Tibial artery (tissue), 4 donors: Measurements from ENCODE around the gene RASAL1.

ENCODE experiments used
- DNase-seq, 2 donors: peaks; one replicate each; pipeline ENCODE4 v3.0.0-alpha.2; 2019
- H3K27ac ChIP-seq, 2 donors: fragments of 200-600 bp; sonication (generic) in 1 of 2; 1 replicate in 1 of 2; 2 replicates in 1 of 2; pipeline ENCODE4 v1.5.1; 2018 to 2019; ENCODE audit warnings: mild to moderate bottlenecking in 1 of 2
- H3K27me3 ChIP-seq, 2 donors: fragments of 200-600 bp; sonication (generic) in 1 of 2; one replicate each; pipeline versions ENCODE4 v1.5.1 to v1.6.0; 2016 to 2019
- H3K36me3 ChIP-seq, 3 donors: fragments of 200-600 bp; sonication (generic) in 2 of 3; one replicate each; pipeline ENCODE4 v1.5.1; 2016 to 2019; ENCODE audit warnings: mild to moderate bottlenecking in 2 of 3
- H3K4me1 ChIP-seq, 4 donors: fragments of 200-600 bp; sonication (generic) in 2 of 4; 1 replicate in 3 of 4; 2 replicates in 1 of 4; pipeline ENCODE4 v1.5.1; 2016 to 2019
- H3K4me3 ChIP-seq, 2 donors: fragments of 200-600 bp; sonication (generic) in 1 of 2; 1 replicate in 1 of 2; 2 replicates in 1 of 2; pipeline ENCODE4 v1.5.1; 2018 to 2019; ENCODE audit warnings: mild to moderate bottlenecking in 2 of 2
- H3K9me3 ChIP-seq, 3 donors: fragments of 200-600 bp; sonication (generic) in 1 of 3; one replicate each; pipeline ENCODE4 v1.5.1; 2016 to 2019
- intact Hi-C: fragments of 100-400 bp; cut with DNase I; formaldehyde crosslinking; loops from one replicate; pipeline ENCODE4 v1.15.0; 2023; ENCODE audit warnings: low total_unique reads
- TF ChIP-seq, protein P1 (sequence below), 2 experiments: fragments of 200-600 bp in 1 of 2; fragments of 450-650 bp in 1 of 2; IDR thresholded peaks; one replicate each; pipeline ENCODE4 v1.5.1; 2017 to 2019; ENCODE audit warnings: antibody characterized with exemption in 2 of 2, mild to moderate bottlenecking in 1 of 2, moderate library complexity in 1 of 2

The RASAL1 gene

DNA sequence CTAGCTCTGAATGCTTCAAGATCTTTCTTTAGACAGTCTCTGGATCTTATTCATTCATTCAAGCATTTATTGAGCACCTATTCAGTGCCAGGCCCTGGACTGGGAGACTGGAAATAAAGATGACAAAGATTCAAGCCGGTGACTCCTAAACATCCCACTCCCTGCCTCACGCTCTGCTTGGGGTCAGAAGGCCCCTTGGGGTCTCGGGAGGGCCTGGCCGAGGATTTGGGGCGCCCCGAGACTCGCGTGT is 79.3 kb downstream of the RASAL1 start:
- intact Hi-C loops, result no loop called here
- H3K4me1 ChIP-seq, result peaks cover 0 to 12% (median 12%) of the 10 kb centered on the region in 4 donors
- no peak for DNase-seq
- no peaks in the 10 kb centered on the region for H3K9me3 ChIP-seq
- H3K27ac ChIP-seq, result no peak overlapping the region
- peaks cover 0 to 77% of the 10 kb centered on the region in 2 donors for H3K27me3 ChIP-seq
- peak overlapping the region; percentile 31 to 48 for H3K4me3 ChIP-seq
- TF ChIP-seq, protein P1, sequence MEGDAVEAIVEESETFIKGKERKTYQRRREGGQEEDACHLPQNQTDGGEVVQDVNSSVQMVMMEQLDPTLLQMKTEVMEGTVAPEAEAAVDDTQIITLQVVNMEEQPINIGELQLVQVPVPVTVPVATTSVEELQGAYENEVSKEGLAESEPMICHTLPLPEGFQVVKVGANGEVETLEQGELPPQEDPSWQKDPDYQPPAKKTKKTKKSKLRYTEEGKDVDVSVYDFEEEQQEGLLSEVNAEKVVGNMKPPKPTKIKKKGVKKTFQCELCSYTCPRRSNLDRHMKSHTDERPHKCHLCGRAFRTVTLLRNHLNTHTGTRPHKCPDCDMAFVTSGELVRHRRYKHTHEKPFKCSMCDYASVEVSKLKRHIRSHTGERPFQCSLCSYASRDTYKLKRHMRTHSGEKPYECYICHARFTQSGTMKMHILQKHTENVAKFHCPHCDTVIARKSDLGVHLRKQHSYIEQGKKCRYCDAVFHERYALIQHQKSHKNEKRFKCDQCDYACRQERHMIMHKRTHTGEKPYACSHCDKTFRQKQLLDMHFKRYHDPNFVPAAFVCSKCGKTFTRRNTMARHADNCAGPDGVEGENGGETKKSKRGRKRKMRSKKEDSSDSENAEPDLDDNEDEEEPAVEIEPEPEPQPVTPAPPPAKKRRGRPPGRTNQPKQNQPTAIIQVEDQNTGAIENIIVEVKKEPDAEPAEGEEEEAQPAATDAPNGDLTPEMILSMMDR (IDR thresholded peaks at IDR 0.05), result no peak
- no peaks in the 10 kb centered on the region for H3K36me3 ChIP-seq

DNA sequence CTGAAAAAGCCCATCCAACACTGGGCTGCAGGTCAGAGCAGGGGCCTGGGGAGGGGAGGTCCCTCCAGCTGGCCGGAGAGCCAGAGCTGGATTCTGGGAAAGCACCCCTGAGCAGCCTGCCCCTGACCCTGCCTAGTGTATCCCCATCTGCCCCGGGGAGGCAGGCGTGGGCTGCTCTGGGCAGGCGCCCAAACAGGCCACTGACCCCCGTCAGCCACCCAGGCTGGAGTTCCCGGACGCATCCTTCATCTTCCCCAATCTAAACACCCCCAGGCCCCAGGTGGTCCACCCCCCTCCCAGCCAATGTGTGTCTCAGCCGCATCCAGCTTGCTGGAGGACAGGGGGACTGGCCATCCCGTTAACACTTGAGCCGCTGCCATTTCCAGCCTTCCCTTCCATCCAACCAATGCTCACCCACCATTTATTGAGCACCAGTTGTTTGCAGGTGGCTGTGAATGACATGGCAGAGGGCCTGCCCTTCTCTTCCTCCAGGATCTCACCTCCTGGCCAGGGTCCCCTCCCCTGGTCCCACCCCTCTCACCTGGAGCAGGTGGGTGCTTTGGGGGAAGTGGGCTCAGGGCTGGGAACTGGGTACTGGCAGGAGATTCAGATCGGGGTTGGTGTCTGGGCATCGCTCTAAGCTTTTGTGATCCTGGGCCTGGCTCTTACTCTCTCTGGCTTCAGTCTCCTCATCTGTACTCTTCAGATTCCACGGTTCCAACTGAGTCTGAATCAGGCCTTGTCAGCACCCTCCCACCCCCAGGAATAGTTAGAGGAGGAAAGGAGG is 79.8 kb downstream of the RASAL1 start:
- Histone ChIP-seq H3K27me3 (peaks cover 0 to 72% of the 10 kb centered on the region in 2 donors), H3K9me3 (no peaks in the 10 kb centered on the region), H3K4me1 (peaks cover 0 to 12% (median 12%) of the 10 kb centered on the region in 4 donors), H3K4me3 (no peak overlapping the region), H3K27ac (no peak overlapping the region), H3K36me3 (no peaks in the 10 kb centered on the region)
- DNase-seq, result no peak
- TF ChIP-seq, protein P1 (IDR thresholded peaks at IDR 0.05), result no peak
- intact Hi-C loops, result no loop called here

- no peak for DNase-seq
- H3K27ac ChIP-seq, result no peak overlapping the region
- peaks cover 0 to 12% (median 12%) of the 10 kb centered on the region in 4 donors for H3K4me1 ChIP-seq
- no peaks in the 10 kb centered on the region for H3K36me3 ChIP-seq
- peaks cover 0 to 71% of the 10 kb centered on the region in 2 donors for H3K27me3 ChIP-seq
- TF ChIP-seq, protein P1 (IDR thresholded peaks at IDR 0.05), result no peak
- no peak overlapping the region for H3K4me3 ChIP-seq
- intact Hi-C loops, result loop anchor here (5.0 kb wide), 1 partner anchor 107 kb away; no protein-coding TSS in a partner anchor
- H3K9me3 ChIP-seq, result no peaks in the 10 kb centered on the region
These were observed 80.5 kb downstream of the RASAL1 start for GRCh38 chr12:113054948-113055486.

GRCh38 chr12:113052326-113052725 is 83.2 kb downstream of the RASAL1 start:
- no peaks in the 10 kb centered on the region for H3K9me3 ChIP-seq
- no peak for DNase-seq
- TF ChIP-seq, protein P1 (IDR thresholded peaks at IDR 0.05), result no peak
- intact Hi-C loops, result loop anchor here (5.0 kb wide), 1 partner anchor 110 kb away; no protein-coding TSS in a partner anchor
- H3K36me3 ChIP-seq, result no peaks in the 10 kb centered on the region
- H3K27ac ChIP-seq, result no peak overlapping the region
- H3K4me3 ChIP-seq, result no peak overlapping the region
- H3K4me1 ChIP-seq, result peaks cover 0 to 10% (median 10%) of the 10 kb centered on the region in 4 donors
- peaks cover 0 to 53% of the 10 kb centered on the region in 2 donors for H3K27me3 ChIP-seq

- H3K4me1 ChIP-seq, result peaks cover 0 to 4% (median 4%) of the 10 kb centered on the region in 4 donors
- TF ChIP-seq, protein P1 (IDR thresholded peaks at IDR 0.05), result no peak
- H3K36me3 ChIP-seq, result no peaks in the 10 kb centered on the region
- intact Hi-C loops, result loop anchor here (5.0 kb wide), 1 partner anchor 111 kb away; no protein-coding TSS in a partner anchor
- no peak for DNase-seq
- H3K4me3 ChIP-seq, result no peak overlapping the region
- peaks cover 0 to 48% of the 10 kb centered on the region in 2 donors for H3K27me3 ChIP-seq
- no peak overlapping the region for H3K27ac ChIP-seq
- H3K9me3 ChIP-seq, result no peaks in the 10 kb centered on the region
These were observed 83.8 kb downstream of the RASAL1 start for GRCh38 chr12:113051759-113052158.
